Fibroblast of peridontal ligament (primary cell): ENCODE results near the gene S100A13.
A peak's percentile ranks its signal among the peaks of the same experiment; 100 is the strongest.

Experiments used
- DNase-seq: peaks from one replicate; pipeline ENCODE4 v3.0.0-alpha.2; 2010; ENCODE audit errors: extremely low read depth

The S100A13 gene

DNA sequence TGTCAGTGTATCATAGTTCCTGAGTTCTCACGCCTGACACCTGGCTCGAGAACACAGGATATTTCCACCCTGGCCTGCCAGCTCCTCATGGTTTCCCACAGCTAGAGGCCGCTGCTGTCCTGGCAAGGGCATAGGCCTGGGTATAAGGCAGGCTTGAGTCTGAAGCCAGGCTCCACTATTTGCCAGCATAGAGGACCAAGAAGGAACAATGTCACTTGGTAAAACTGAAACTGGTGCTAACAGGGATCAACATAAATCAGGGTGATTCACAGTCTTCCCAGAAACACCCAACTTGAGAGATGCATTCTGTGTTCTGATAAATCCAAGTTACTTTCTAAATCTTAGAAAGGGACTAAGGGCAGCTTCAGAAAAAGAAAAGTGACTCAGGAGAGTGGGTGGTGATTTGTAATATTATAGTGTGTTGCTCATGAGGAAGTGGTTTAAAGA lies 54.7 kb downstream of the S100A13 start:
- peak; percentile 86 for DNase-seq

DNA sequence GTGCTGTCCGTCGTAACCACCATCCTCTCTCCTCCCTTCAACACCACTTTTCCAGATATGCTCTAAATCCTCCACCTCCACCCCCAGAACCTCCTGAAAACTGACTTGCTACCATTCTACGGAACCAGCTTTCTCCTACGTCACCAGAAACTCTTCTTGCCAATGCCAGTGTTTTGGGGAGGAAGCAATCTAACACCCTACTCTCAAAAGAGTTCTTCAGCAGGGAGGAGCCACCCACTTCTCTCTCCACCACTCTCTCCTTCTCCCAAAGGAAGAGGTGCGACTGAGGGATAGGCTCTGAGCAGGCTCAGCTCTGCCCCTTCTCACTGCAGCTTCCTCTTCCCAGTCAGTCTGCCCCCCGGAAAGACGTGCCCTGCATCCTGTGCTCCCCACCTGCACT lies 55.6 kb downstream of the S100A13 start:
- no peak for DNase-seq

DNA sequence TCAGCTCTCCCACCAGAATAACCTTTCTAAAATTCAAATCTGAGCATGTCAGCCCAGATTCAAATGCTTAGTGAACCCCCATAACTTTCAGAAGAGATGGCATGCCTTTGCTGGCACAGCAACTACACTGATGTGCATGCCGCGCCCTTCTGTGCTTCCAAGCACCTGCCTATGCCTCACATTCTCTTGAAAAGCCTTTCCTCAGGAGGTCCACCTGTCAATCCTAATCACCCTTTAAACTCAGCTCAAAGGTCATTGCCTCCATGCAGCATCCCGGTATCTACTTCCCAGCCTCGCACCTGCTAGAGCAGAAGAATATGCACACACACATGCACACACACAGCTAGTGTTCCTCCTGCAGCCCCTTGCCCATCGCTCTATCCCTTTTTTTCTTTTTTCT lies 56.4 kb downstream of the S100A13 start:
- DNase-seq = no peak

DNA sequence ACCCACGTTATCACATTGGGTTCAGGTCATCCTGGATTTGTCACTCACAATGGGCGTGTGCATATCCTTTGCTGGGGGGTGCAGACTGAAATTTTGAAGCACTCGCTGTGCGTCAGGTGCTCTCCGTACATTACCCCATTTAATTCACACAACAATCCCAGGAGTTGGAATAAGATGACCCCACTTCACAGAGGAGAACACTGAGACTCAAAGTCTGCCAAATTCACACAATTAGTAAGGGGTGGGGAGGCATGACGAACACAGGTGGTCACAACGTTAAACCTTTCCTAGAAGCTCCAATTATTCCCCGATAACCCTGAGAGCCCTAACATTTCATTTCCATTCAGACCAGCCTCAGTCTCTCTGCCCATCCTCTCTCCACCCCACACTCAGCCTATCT lies 57.8 kb downstream of the S100A13 start:
- DNase-seq = no peak
